Sigmoid colon (tissue), 4 donors: ENCODE data around the gene HES2.

Experiments
- EP300 ChIP-seq, 4 donors: sonication (generic); formaldehyde crosslinking; IDR thresholded peaks; one replicate each; pipeline ENCODE4 v1.6.1; 2017; ENCODE audit warnings: antibody characterized with exemption in 4 of 4
- TF ChIP-seq, protein P1 (sequence below), 4 experiments: fragments of 450-650 bp in 3 of 4; fragments of 200-600 bp in 1 of 4; IDR thresholded peaks; one replicate each; pipeline ENCODE4 v1.5.1; 2016 to 2019; ENCODE audit warnings: antibody characterized with exemption in 4 of 4, mild to moderate bottlenecking in 3 of 4, moderate library complexity in 2 of 4

- TF ChIP-seq, protein P1, sequence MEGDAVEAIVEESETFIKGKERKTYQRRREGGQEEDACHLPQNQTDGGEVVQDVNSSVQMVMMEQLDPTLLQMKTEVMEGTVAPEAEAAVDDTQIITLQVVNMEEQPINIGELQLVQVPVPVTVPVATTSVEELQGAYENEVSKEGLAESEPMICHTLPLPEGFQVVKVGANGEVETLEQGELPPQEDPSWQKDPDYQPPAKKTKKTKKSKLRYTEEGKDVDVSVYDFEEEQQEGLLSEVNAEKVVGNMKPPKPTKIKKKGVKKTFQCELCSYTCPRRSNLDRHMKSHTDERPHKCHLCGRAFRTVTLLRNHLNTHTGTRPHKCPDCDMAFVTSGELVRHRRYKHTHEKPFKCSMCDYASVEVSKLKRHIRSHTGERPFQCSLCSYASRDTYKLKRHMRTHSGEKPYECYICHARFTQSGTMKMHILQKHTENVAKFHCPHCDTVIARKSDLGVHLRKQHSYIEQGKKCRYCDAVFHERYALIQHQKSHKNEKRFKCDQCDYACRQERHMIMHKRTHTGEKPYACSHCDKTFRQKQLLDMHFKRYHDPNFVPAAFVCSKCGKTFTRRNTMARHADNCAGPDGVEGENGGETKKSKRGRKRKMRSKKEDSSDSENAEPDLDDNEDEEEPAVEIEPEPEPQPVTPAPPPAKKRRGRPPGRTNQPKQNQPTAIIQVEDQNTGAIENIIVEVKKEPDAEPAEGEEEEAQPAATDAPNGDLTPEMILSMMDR (IDR thresholded peaks at IDR 0.05), result no peak
- TF ChIP-seq EP300 (IDR thresholded peaks at IDR 0.05), result no peak
These were observed 27.5 kb downstream of the HES2 start for GRCh38 chr1:6391951-6392808.
